MM.1S (cell line): ENCODE results near the gene CCDC88C.

Experiments used
- CTCF ChIP-seq: fragments of 300-600 bp; sonication (generic); IDR thresholded peaks from 2 replicates; pipeline ENCODE4 v1.5.1; 2016; ENCODE audit warnings: antibody characterized with exemption, low read length, mixed read lengths
- EZH2 ChIP-seq: fragments of 300-600 bp; sonication (generic); optimal IDR thresholded peaks from 2 replicates; pipeline ENCODE3; 2017; ENCODE audit warnings: low read depth, mild to moderate bottlenecking, antibody characterized with exemption, low read length, mixed read lengths
- EZH2phosphoT487 ChIP-seq: fragments of 300-600 bp; sonication (generic); IDR thresholded peaks from 2 replicates; pipeline ENCODE4 v1.6.1; 2018; ENCODE audit warnings: antibody characterized with exemption, low read length

GRCh38 chr14:91286530-91286937, 131.1 kb downstream of the CCDC88C start:
- TF ChIP-seq CTCF (peak; percentile 75), EZH2 (no peak), EZH2phosphoT487 (no peak)
